Stimulated activated CD4-positive, alpha-beta T cell treated with anti-CD3 and anti-CD28 coated beads, Interleukin-4, amount 100 ng/mL, for 48 hours (primary cell): ENCODE results near the gene TEX55.
"Not testable (repeated sequence)": the region's sequence is repeated elsewhere in the genome, so short reads cannot be mapped to it uniquely, and the experiment has no call there.

Experiments used
- DNase-seq, 2 donors: peaks; one replicate each; pipeline ENCODE4 v3.0.0-alpha.2; 2020; ENCODE audit warnings: low read depth in 2 of 2

Gene TEX55

DNA sequence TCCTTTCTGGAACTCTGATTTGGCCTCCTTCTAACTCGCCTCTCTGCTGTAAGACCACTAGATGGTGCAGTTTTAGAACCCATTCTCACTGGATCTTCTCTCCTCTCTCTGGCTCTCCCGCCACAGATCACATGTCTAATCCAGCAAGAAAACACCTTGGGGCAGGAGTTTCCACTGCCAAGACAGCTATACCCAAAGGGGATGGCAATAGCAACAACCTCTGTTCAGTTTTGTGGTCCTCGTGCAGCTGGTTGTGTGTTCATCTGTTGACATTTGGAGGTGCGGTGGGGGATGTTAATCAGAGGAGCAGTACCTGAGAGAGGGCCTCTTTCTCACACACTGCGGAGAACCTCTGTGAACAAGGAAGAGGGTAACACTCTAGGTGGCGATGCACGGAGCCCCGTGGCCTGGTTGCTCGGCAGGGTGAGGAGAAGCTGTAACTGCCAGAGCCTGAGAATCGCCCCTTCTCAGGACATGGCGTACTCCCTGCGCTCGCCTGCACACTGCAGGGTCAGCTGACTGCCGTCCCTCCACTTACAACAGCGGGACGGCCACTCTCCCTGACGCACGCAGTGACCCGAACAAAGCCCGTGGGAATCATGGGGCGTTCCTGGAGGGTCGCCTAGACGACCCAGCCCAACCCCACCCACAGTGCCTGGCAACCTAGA lies at the start of gene TEX55:
TSS of gene TEX55 (plus strand) at position 666 of the 668 bp plus-strand sequence. CDS start 25 bp downstream, outside the sequence.
- DNase-seq: no peak

DNA sequence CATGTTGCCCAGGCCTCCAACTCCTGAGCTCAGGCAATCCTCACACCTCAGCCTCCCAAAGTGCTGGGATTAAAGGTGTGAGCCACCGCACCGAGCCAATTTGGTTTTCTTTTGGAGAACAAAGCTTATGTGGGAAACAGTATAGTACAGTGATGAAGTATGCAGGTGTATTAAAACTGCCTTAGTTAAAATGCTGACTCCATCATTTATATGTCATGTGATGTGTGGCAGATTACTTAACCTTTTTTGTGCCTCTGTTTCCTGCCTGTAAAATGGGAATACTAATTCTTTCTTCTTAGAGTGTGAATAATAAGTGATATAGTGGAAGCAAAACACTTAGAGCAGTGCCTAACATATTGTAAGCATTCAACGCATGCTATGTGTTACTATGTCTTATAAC lies 48.0 kb upstream of the TEX55 start:
- DNase-seq: no peak

- DNase-seq: no peak
These were observed 47.2 kb upstream of the TEX55 start for GRCh38 chr3:119098619-119099222.

GRCh38 chr3:119099785-119100184 lies 46.2 kb upstream of the TEX55 start:
- no peak for DNase-seq

DNA sequence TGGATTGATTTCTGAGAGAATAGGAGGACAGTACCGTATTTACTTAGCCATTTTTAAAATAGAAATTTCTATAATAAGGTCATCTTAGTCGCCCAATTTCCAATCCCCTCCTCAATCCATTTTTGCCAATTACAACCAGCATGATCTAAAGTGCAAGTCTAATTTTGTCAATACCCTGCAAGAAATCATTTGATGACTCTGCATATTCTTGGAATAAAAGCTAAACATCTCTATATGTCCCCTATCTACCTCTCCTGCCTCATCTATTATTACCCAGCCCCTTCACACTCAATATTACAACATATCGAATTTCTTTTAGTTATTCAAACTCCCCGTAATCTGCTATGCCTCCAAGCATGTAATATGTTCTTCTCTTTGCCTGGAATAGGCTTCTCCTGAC lies 41.9 kb upstream of the TEX55 start:
- DNase-seq: no peak

- DNase-seq: not testable (repeated sequence)
These were observed 27.6 kb upstream of the TEX55 start for GRCh38 chr3:119118330-119118729.

GRCh38 chr3:119120480-119120879 lies 25.5 kb upstream of the TEX55 start:
- no peak for DNase-seq

DNA sequence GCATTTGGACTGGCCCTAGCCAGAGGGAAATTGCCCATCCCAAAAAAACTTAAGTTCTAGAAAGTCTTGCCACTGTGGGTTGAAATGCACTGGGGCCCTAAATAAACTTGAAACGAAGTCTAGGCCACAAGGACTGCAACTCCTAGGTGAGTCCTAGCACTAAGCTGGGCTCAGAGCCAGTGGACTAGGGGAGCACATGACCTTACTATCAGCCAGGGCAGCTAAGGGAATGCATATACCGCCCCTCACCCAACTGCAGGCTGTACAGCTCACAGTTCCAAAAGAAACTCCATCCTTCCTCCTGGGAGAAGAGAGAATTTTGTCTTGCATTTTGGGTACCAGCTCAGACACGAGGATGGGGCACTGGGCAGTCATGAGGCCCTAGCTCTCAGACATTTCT lies 23.6 kb upstream of the TEX55 start:
- DNase-seq: no peak

GRCh38 chr3:119125342-119125741 lies 20.6 kb upstream of the TEX55 start:
- DNase-seq: no peak

- no peak for DNase-seq
These were observed 20.0 kb upstream of the TEX55 start for GRCh38 chr3:119125742-119126504.

- not testable (repeated sequence) for DNase-seq
These were observed 15.7 kb upstream of the TEX55 start for GRCh38 chr3:119130291-119130690.

GRCh38 chr3:119132291-119132690 lies 13.7 kb upstream of the TEX55 start:
- not testable (repeated sequence) for DNase-seq

GRCh38 chr3:119139360-119139759 lies 6.6 kb upstream of the TEX55 start:
- DNase-seq: not testable (repeated sequence)

DNA sequence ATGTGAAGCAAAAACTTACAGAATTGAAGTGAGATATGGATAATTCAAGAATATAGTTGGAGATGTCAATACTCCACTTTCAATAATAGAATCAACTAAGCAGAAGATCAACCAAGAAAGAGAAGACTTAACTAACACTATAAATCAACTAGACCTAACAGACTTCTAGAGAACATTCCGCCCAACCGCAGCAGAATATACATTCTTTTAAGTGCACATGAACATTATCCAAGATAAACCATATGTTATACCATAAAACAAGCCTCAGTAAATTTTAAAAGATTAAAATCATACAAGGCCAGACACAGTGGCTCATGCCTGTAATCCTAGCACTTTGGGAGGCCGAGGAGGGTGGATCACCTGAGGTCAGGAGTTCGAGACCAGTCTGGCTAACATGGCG lies 5.5 kb upstream of the TEX55 start:
- no peak for DNase-seq

DNA sequence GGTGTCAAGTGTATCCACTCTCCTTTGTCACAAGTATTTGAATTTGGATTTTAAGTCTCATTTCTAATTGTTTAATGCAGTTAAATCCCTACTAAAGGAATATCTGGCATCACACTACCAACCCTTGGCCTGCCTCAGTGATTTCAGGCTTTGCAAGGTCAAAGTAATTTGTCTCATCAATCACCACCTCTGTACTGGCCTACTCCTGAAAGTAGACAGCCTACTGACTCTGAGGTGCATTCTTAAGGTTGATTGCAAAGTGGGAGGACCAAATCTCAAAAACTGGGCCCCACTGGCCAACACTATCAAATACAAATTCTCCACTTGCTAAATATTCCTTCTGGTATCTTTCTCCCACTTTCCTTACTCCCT lies 851 bp upstream of the TEX55 start:
- no peak for DNase-seq

DNA sequence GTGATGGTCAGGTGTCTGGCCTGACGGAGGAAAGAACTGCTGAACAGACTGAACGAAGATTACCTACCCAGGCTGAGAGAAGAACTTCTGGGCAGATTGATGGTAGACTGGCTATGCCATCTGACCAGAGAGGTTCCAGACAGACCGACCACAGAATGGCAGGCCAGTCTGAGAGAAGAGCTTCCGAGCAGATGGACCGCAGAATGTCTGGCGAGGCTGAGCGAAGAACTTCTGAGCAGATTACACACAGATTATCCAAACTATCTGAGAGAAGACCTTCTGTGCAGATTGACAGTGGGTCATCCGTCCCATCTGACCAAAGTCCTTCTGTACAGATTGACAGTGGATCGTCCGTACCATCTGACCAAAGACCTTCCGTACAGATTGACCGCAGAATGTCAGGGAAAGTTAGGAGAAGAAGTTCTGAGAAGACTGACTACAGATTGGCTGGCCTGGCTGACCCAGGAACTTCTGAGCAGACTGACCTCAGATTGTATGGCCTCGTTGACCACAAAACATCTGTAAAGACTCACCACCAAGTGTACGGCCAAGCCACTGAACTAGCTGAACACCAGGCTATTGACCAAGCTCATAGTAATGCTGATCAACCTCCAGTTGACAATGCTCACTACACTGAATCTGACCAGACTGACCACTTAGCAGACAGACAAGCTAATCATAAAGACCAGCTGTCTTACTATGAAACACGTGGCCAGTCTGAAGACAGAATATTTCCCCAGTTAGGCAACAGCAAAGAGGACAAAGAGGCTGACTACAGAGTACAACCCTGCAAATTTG lies 812 bp downstream of the TEX55 start:
- no peak for DNase-seq

GRCh38 chr3:119147494-119147893 lies 1.5 kb downstream of the TEX55 start:
- DNase-seq: no peak

GRCh38 chr3:119148493-119149180 lies 2.7 kb downstream of the TEX55 start:
- no peak for DNase-seq

DNA sequence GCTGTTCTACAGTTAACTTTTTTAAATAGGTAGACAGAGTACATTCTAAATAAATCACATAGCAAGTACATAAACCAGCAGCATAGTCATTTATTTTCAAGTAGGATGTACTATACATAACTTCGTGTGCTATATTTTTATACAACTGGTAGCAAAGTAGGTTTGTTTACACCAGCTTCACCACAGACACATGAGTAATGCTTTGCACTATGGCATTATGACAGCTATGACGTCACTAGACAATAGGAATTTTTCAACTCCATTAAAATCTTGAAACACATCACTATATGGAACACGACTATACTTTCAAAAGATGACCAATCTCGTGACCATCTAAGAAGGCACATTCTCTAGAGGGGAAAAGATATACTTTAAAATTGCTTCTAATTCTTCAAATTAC lies 3.5 kb downstream of the TEX55 start:
- DNase-seq: no peak

GRCh38 chr3:119156868-119157267 lies 10.9 kb downstream of the TEX55 start:
- DNase-seq: no peak

GRCh38 chr3:119157971-119158370 lies 12.0 kb downstream of the TEX55 start:
- DNase-seq: no peak

- no peak for DNase-seq
These were observed 14.4 kb downstream of the TEX55 start for GRCh38 chr3:119160361-119160760.
